Stomach (tissue), 4 donors: ENCODE measurements around the gene CSNK1G1.

Source experiments
- CTCF ChIP-seq, 7 experiments: fragments of 450-650 bp in 4 of 7; fragments of 200-600 bp in 3 of 7; sonication (generic) in 3 of 7; IDR thresholded peaks; one replicate each; pipeline ENCODE4 v1.5.1; 2016 to 2019; ENCODE audit warnings: antibody characterized with exemption in 7 of 7, control low read depth in 2 of 7, mild to moderate bottlenecking in 1 of 7
- EP300 ChIP-seq: sonication (generic); formaldehyde crosslinking; IDR thresholded peaks from one replicate; pipeline ENCODE4 v1.6.1; 2017; ENCODE audit warnings: antibody characterized with exemption
- POLR2A ChIP-seq, 4 donors: fragments of 450-650 bp; IDR thresholded peaks; one replicate each; pipeline ENCODE4 v1.6.1; 2016; ENCODE audit warnings: antibody characterized with exemption in 4 of 4, control low read depth in 2 of 4, mild to moderate bottlenecking in 1 of 4, moderate library complexity in 1 of 4
- POLR2AphosphoS5 ChIP-seq, 3 donors: sonication (generic); formaldehyde crosslinking; IDR thresholded peaks; one replicate each; pipeline ENCODE4 v1.6.1; 2016; ENCODE audit warnings: antibody characterized with exemption in 3 of 3

- TF ChIP-seq POLR2A (IDR thresholded peaks at IDR 0.05), result no peak
- no peak for TF ChIP-seq CTCF (IDR thresholded peaks at IDR 0.05)
- TF ChIP-seq POLR2AphosphoS5 (IDR thresholded peaks at IDR 0.05), result no peak
- no peak for TF ChIP-seq EP300
Measured at GRCh38 chr15:64233299-64233698, 122.7 kb downstream of the CSNK1G1 start.
